CD4-positive, alpha-beta T cell treated with Interleukin-15 for 4 hours (primary cell): ENCODE results near the gene THSD4.

Experiments
- DNase-seq: peaks from one replicate; pipeline ENCODE4 v3.0.0-alpha.2; 2020; ENCODE audit warnings: low spot score

Gene THSD4

GRCh38 chr15:71628988-71629770, 513.9 kb downstream of the THSD4 start:
- DNase-seq, result no peak

- no peak for DNase-seq
Measured at GRCh38 chr15:71629781-71630474, 514.7 kb downstream of the THSD4 start.

GRCh38 chr15:71630475-71630809, 515.2 kb downstream of the THSD4 start:
- DNase-seq, result no peak

- no peak for DNase-seq
Measured at GRCh38 chr15:71632576-71633195, 517.4 kb downstream of the THSD4 start.

- no peak for DNase-seq
Measured at GRCh38 chr15:71634820-71635560, 519.7 kb downstream of the THSD4 start.

- DNase-seq, result no peak
Measured at GRCh38 chr15:71635735-71636134, 520.5 kb downstream of the THSD4 start.

- no peak for DNase-seq
Measured at GRCh38 chr15:71638876-71639275, 523.6 kb downstream of the THSD4 start.

- DNase-seq, result no peak
Measured at GRCh38 chr15:71639471-71639870, 524.2 kb downstream of the THSD4 start.

- no peak for DNase-seq
Measured at GRCh38 chr15:71643918-71644317, 528.6 kb downstream of the THSD4 start.

- no peak for DNase-seq
Measured at GRCh38 chr15:71646767-71647486, 531.7 kb downstream of the THSD4 start.

GRCh38 chr15:71647487-71647808, 532.2 kb downstream of the THSD4 start:
- DNase-seq, result no peak

GRCh38 chr15:71648095-71648494, 532.8 kb downstream of the THSD4 start:
- DNase-seq, result no peak

GRCh38 chr15:71649894-71650293, 534.6 kb downstream of the THSD4 start:
- no peak for DNase-seq

- no peak for DNase-seq
Measured at GRCh38 chr15:71650603-71651002, 535.3 kb downstream of the THSD4 start.

- no peak for DNase-seq
Measured at GRCh38 chr15:71651750-71652186, 536.5 kb downstream of the THSD4 start.

GRCh38 chr15:71654042-71654719, 538.9 kb downstream of the THSD4 start:
- DNase-seq, result no peak

- DNase-seq, result no peak
Measured at GRCh38 chr15:71654720-71655174, 539.5 kb downstream of the THSD4 start.

- DNase-seq, result no peak
Measured at GRCh38 chr15:71656425-71656824, 541.2 kb downstream of the THSD4 start.

- DNase-seq, result no peak
Measured at GRCh38 chr15:71657141-71657540, 541.9 kb downstream of the THSD4 start.

- no peak for DNase-seq
Measured at GRCh38 chr15:71658036-71658435, 542.8 kb downstream of the THSD4 start.
